HEK293T (cell line): ENCODE results near the gene SEH1L.

Source experiments
- CTCF ChIA-PET: fragments of 350-600 bp; formaldehyde crosslinking; extraction: SDS; loops from one replicate; lab custom pipeline; 2021; ENCODE audit warnings: antibody characterized with exemption, inconsistent platforms; lab: Yijun Ruan, JAX
- POLR2A ChIA-PET: fragments of 350-600 bp; formaldehyde crosslinking; extraction: SDS; loops from one replicate; lab custom pipeline; 2020; ENCODE audit warnings: antibody characterized with exemption, inconsistent platforms; lab: Yijun Ruan, JAX
- DNase-seq: peaks from one replicate; pipeline ENCODE4 v3.0.0; 2012; ENCODE audit warnings: mixed read lengths; ENCODE audit errors: extremely low spot score
- ARNT ChIP-seq: fragments of 450-650 bp; IDR thresholded peaks from 2 replicates; pipeline ENCODE4 v1.6.1; 2017; ENCODE audit warnings: mild to moderate bottlenecking
- BHLHE40 ChIP-seq: fragments of 450-650 bp; IDR thresholded peaks from 2 replicates; pipeline ENCODE4 v1.6.1; 2016; ENCODE audit warnings: mild to moderate bottlenecking, moderate library complexity, borderline replicate concordance
- CTBP1 ChIP-seq: fragments of 450-650 bp; IDR thresholded peaks from 2 replicates; pipeline ENCODE4 v1.6.1; 2016; ENCODE audit warnings: borderline replicate concordance
- ELF4 ChIP-seq: fragments of 450-650 bp; IDR thresholded peaks from 2 replicates; pipeline ENCODE4 v1.6.1; 2017; ENCODE audit warnings: antibody characterized with exemption
- FOXA1 ChIP-seq: fragments of 450-650 bp; IDR thresholded peaks from 2 replicates; pipeline ENCODE4 v1.6.1; 2016; ENCODE audit warnings: mild to moderate bottlenecking
- FOXK2 ChIP-seq: fragments of 450-650 bp; IDR thresholded peaks from 2 replicates; pipeline ENCODE4 v1.6.1; 2016; ENCODE audit warnings: mild to moderate bottlenecking
- FOXM1 ChIP-seq: fragments of 450-650 bp; IDR thresholded peaks from 2 replicates; pipeline ENCODE4 v1.6.1; 2017; ENCODE audit warnings: mild to moderate bottlenecking, borderline replicate concordance
- HDGF ChIP-seq: fragments of 450-650 bp; IDR thresholded peaks from 2 replicates; pipeline ENCODE4 v1.6.1; 2017; ENCODE audit warnings: antibody characterized with exemption, borderline replicate concordance
- L3MBTL2 ChIP-seq: fragments of 450-650 bp; conservative IDR thresholded peaks from 2 replicates; pipeline ENCODE4 v1.6.1; 2016; ENCODE audit warnings: mild to moderate bottlenecking
- LEF1 ChIP-seq: fragments of 450-650 bp; IDR thresholded peaks from 2 replicates; pipeline ENCODE4 v1.6.1; 2017; ENCODE audit warnings: mild to moderate bottlenecking, borderline replicate concordance
- NFRKB ChIP-seq: fragments of 450-650 bp; IDR thresholded peaks from 2 replicates; pipeline ENCODE4 v1.6.1; 2016; ENCODE audit warnings: mild to moderate bottlenecking, moderate library complexity
- SP1 ChIP-seq: fragments of 450-650 bp; IDR thresholded peaks from 2 replicates; pipeline ENCODE4 v1.6.1; 2017
- SUZ12 ChIP-seq: fragments of 450-650 bp; IDR thresholded peaks from 2 replicates; pipeline ENCODE4 v1.6.1; 2016; ENCODE audit warnings: mild to moderate bottlenecking
- TARDBP ChIP-seq: fragments of 450-650 bp; IDR thresholded peaks from 2 replicates; pipeline ENCODE4 v1.6.1; 2016
- ZNF384 ChIP-seq: fragments of 450-650 bp; IDR thresholded peaks from 2 replicates; pipeline ENCODE4 v1.6.1; 2016
- TF ChIP-seq, protein P1 (sequence below): fragments of 450-650 bp; IDR thresholded peaks from 2 replicates; pipeline ENCODE4 v1.6.1; 2016

Gene SEH1L

GRCh38 chr18:12908706-12909105 lies 39.1 kb upstream of the SEH1L start:
- ChIA-PET POLR2A (interaction anchor here (2.4 kb wide), 1 partner anchor 25 kb away, joined by 7 read pairs; the partner anchor contains the start of gene PTPN2), CTCF (no interaction called here)
- no peak for DNase-seq
- no peak for TF ChIP-seq FOXK2

DNA sequence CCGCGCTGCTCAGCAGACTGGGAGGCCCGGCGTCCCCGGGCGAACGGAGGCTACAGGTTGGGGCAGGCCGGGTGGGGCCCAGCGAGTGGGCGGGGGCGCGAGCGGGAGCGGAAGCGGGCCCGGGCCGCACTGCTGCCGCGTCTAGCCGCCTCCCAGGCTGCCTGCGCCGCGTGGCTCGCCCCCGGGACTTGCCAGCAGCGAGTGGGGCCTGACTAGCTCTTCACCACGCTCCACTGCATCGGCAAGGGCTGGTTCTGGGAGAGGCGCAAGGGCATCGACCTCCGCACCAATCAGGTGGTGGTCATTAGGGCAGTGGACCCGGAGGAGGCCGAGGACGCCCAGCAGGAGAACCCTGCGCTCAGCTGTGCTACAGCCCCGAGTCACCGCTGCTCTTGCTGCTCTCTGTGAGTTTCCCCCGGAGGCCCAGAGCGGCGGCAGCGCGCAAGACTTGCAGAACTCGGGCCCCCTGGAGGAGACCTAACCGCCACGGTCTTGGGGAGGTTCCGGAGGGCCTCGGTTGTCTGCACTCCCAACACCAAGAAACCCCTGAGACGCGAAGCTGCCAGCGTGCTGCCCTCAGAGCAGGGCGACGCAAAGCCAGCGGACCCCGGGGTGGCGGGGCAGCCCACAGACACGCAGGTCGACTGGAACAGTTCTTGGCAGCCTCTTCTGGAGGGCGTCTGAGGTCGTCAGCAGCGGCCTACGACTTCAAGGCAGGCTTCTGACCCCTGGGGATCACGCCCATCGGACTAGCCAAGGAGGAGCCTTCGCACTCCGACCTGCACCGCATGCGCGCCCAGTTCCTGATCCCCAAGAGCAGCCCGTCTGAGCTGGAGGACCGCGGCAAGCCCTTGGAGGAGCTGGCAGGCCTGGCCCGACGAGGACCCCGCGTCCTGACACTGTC lies 36.5 kb upstream of the SEH1L start:
- ChIA-PET POLR2A (no interaction called here), CTCF (no interaction called here)

DNA sequence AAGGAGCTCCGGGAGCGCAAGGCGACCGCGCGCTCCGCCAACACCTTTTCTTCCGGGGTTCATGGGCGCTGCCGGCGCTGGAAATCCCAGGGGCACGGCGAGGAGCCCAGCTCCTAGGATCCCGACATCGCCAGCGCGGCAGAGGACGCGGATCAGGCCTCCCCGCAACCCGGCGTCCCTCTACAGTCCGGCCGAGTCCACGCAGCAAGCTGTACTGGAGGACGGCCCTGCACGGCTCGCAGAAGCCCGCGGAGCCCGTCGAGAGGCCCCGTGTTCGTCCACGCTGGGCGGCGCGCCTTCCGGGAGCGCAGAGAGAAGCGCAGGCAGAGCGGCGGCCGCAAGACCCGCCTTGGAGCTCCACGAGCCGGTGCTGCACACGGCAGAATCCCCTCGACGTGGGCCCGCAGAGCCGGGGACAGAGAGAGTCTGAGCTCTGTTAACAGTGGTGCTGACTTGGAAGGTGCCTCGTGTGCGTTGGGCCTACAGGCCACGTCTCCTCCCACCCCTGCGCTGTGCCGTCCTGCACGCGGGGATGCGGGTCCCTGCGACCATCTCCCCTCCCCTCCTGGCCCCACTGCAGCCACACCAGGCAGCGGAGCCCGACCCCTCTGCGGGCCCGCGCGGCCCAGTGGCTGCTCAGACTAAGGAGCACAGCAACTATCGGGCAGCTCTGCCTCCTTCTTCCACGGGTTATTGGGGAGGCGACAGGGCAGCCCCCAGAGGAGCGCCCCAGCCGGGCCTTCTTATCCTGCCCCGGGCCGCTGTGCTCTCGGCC lies 35.7 kb upstream of the SEH1L start:
- TF ChIP-seq ARNT (no peak), ZNF384 (no peak), FOXK2 (no peak), NFRKB (no peak), ELF4 (no peak), BHLHE40 (no peak), TARDBP (no peak), FOXM1 (no peak), FOXA1 (no peak), SUZ12 (no peak), SP1 (no peak), L3MBTL2 (no peak), CTBP1 (no peak), LEF1 (no peak), HDGF (no peak)
- TF ChIP-seq, protein P1, sequence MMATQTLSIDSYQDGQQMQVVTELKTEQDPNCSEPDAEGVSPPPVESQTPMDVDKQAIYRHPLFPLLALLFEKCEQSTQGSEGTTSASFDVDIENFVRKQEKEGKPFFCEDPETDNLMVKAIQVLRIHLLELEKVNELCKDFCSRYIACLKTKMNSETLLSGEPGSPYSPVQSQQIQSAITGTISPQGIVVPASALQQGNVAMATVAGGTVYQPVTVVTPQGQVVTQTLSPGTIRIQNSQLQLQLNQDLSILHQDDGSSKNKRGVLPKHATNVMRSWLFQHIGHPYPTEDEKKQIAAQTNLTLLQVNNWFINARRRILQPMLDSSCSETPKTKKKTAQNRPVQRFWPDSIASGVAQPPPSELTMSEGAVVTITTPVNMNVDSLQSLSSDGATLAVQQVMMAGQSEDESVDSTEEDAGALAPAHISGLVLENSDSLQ, result no peak
- POLR2A ChIA-PET, result no interaction called here
- no peak for DNase-seq
- CTCF ChIA-PET, result no interaction called here

More for the DNA sequence above, 36.5 kb upstream of the SEH1L start:
- no peak for DNase-seq
- no peak for TF ChIP-seq ZNF384
- no peak for TF ChIP-seq FOXM1

DNA sequence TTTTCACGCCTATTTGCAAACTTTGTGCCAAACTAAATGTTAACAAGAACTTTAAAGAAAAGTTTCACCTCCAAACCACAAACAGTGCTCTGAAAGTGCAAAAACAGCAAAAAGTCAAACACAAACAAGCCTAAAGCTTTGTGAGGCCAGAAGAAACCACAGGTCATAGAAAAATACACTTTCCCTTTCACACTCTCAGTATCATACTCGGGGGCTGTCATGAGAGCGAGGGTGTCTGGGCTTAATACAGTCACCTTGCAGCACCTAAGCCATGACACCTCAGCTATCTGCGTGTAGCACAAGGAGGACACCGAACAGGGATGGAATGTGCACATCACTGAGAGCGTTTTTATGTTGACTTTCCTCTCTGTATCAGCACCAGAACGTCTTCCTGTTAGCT lies 26.6 kb upstream of the SEH1L start:
- ChIA-PET POLR2A (interaction anchor here (0.7 kb wide), 1 partner anchor 70 kb away, joined by 3 read pairs; the partner anchor contains the start of gene CEP192), CTCF (no interaction called here)
- no peak for DNase-seq
- TF ChIP-seq FOXK2 (no peak), BHLHE40 (no peak), SUZ12 (no peak), ZNF384 (no peak), SP1 (no peak), LEF1 (no peak), TARDBP (no peak), L3MBTL2 (no peak), ELF4 (no peak), ARNT (no peak), NFRKB (no peak), FOXM1 (no peak), HDGF (no peak), FOXA1 (no peak), CTBP1 (no peak)
- TF ChIP-seq, protein P1, result no peak

GRCh38 chr18:12922266-12922665 lies 25.5 kb upstream of the SEH1L start:
- ChIA-PET POLR2A (no interaction called here), CTCF (no interaction called here)
- TF ChIP-seq L3MBTL2 (no peak), TARDBP (no peak), SP1 (no peak), ARNT (no peak), CTBP1 (no peak), FOXK2 (no peak), FOXA1 (no peak), FOXM1 (no peak), ELF4 (no peak), HDGF (no peak), NFRKB (no peak), SUZ12 (no peak), ZNF384 (no peak), BHLHE40 (no peak), LEF1 (no peak)
- TF ChIP-seq, protein P1, result no peak
- no peak for DNase-seq

DNA sequence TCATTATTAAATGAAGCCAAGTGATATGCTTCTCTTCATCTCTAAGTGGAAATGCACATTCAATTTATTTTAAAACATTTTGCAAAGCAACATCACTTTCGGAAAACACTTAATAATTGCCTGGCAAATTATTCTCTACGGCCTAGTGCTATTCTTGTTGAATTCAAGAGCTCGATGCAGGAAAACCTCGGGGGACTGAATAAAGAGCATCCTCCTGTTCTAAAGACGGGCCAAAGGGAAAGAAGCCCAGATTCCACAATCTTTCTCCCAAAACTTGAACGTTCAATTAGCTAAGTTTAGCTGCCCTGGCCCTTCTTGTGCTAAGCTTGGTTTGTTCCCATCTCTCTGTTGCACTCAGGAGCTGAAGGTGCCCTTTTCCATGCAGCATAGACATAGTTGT lies 23.2 kb upstream of the SEH1L start:
- TF ChIP-seq ARNT, result no peak
- TF ChIP-seq FOXM1, result no peak
- TF ChIP-seq FOXK2, result no peak
- no peak for TF ChIP-seq SP1
- TF ChIP-seq TARDBP, result no peak
- POLR2A ChIA-PET, result no interaction called here
- DNase-seq, result no peak
- CTCF ChIA-PET, result no interaction called here
